ENCODE data around the gene YRDC.

Gene YRDC

GRCh38 chr1:37759451-37759850, 48.6 kb downstream of the YRDC start:
- no peaks in the 10 kb centered on the region for H4K20me1 ChIP-seq (ENCODE audit: insufficient read depth, low read length)

GRCh38 chr1:37755951-37756560, 52.0 kb downstream of the YRDC start:
- no peak for DNase-seq
- no peak for TF ChIP-seq CTCF (IDR thresholded peaks at IDR 0.05; ENCODE audit: low read length)
- TF ChIP-seq EZH2 (optimal IDR thresholded peaks at IDR 0.05; ENCODE audit: low read depth, low read length), result no peak
- no peak for TF ChIP-seq EZH2phosphoT487 (IDR thresholded peaks at IDR 0.05; ENCODE audit: low read length)
- H3F3A ChIP-seq (ENCODE audit: insufficient read depth, low read length), result no peaks in the 10 kb centered on the region
- peaks cover 4% of the 10 kb centered on the region; the same call in 1 of the 2 replicates for H3K4me1 ChIP-seq (ENCODE audit: low read length)
- H3K27me3 ChIP-seq (replicated peaks; ENCODE audit: insufficient read depth, low read length), result peaks cover 29% of the 10 kb centered on the region
- no peak overlapping the region for H3K27ac ChIP-seq (ENCODE audit: low read length)
- no peaks in the 10 kb centered on the region for H3K79me2 ChIP-seq (ENCODE audit: low read length)
- H3K9me3 ChIP-seq (replicated peaks; ENCODE audit: insufficient read depth, low read length), result no peaks in the 10 kb centered on the region
- H3K36me3 ChIP-seq (replicated peaks; ENCODE audit: insufficient read depth, low read length), result no peaks in the 10 kb centered on the region
- H4K20me1 ChIP-seq (ENCODE audit: insufficient read depth, low read length), result no peaks in the 10 kb centered on the region
- no peak overlapping the region for H3K4me2 ChIP-seq (ENCODE audit: low read depth, low read length)
- no peak overlapping the region for H3K9ac ChIP-seq (ENCODE audit: low read length)
- no peak overlapping the region for H2AFZ ChIP-seq (ENCODE audit: low read length)
- H3K9me2 ChIP-seq (replicated peaks; ENCODE audit: insufficient read depth, low read length), result no peaks in the 10 kb centered on the region
- no peak overlapping the region for H3K4me3 ChIP-seq (ENCODE audit: low read length)

More at GRCh38 chr1:37759451-37759850, 48.6 kb downstream of the YRDC start:
- H3K4me3 ChIP-seq (ENCODE audit: low read length), result no peak overlapping the region
- DNase-seq, result no peak
- peaks cover 49% of the 10 kb centered on the region for H3K27me3 ChIP-seq (replicated peaks; ENCODE audit: insufficient read depth, low read length)
- no peaks in the 10 kb centered on the region for H3K36me3 ChIP-seq (replicated peaks; ENCODE audit: insufficient read depth, low read length)
- H3K27ac ChIP-seq (ENCODE audit: low read length), result no peak overlapping the region
- no peaks in the 10 kb centered on the region for H3F3A ChIP-seq (ENCODE audit: insufficient read depth, low read length)
- H2AFZ ChIP-seq (ENCODE audit: low read length), result no peak overlapping the region
- no peaks in the 10 kb centered on the region for H3K9me2 ChIP-seq (replicated peaks; ENCODE audit: insufficient read depth, low read length)
- H3K9ac ChIP-seq (ENCODE audit: low read length), result no peak overlapping the region
- H3K9me3 ChIP-seq (replicated peaks; ENCODE audit: insufficient read depth, low read length), result no peaks in the 10 kb centered on the region
- H3K79me2 ChIP-seq (ENCODE audit: low read length), result no peaks in the 10 kb centered on the region
- no peak for TF ChIP-seq EZH2phosphoT487 (IDR thresholded peaks at IDR 0.05; ENCODE audit: low read length)
- TF ChIP-seq CTCF (IDR thresholded peaks at IDR 0.05; ENCODE audit: low read length), result no peak
- no peak for TF ChIP-seq EZH2 (optimal IDR thresholded peaks at IDR 0.05; ENCODE audit: low read depth, low read length)
- H3K4me2 ChIP-seq (ENCODE audit: low read depth, low read length), result no peak overlapping the region
- H3K4me1 ChIP-seq (ENCODE audit: low read length), result no peaks in the 10 kb centered on the region

GRCh38 chr1:37755290-37755689, 52.7 kb downstream of the YRDC start:
- H3K9ac ChIP-seq (ENCODE audit: low read length), result no peak overlapping the region
- H3K4me2 ChIP-seq (ENCODE audit: low read depth, low read length), result no peak overlapping the region
- H3K9me2 ChIP-seq (replicated peaks; ENCODE audit: insufficient read depth, low read length), result no peaks in the 10 kb centered on the region
- no peak overlapping the region for H3K27ac ChIP-seq (ENCODE audit: low read length)
- no peaks in the 10 kb centered on the region for H3K79me2 ChIP-seq (ENCODE audit: low read length)
- no peaks in the 10 kb centered on the region for H4K20me1 ChIP-seq (ENCODE audit: insufficient read depth, low read length)
- H2AFZ ChIP-seq (ENCODE audit: low read length), result no peak overlapping the region
- DNase-seq, result no peak
- no peaks in the 10 kb centered on the region for H3F3A ChIP-seq (ENCODE audit: insufficient read depth, low read length)
- H3K9me3 ChIP-seq (replicated peaks; ENCODE audit: insufficient read depth, low read length), result no peaks in the 10 kb centered on the region
- TF ChIP-seq EZH2 (optimal IDR thresholded peaks at IDR 0.05; ENCODE audit: low read depth, low read length) (no peak), CTCF (IDR thresholded peaks at IDR 0.05; ENCODE audit: low read length) (no peak), EZH2phosphoT487 (IDR thresholded peaks at IDR 0.05; ENCODE audit: low read length) (no peak)
- H3K36me3 ChIP-seq (replicated peaks; ENCODE audit: insufficient read depth, low read length), result no peaks in the 10 kb centered on the region
- H3K27me3 ChIP-seq (replicated peaks; ENCODE audit: insufficient read depth, low read length), result peaks cover 25% of the 10 kb centered on the region
- no peak overlapping the region for H3K4me3 ChIP-seq (ENCODE audit: low read length)
- peaks cover 4% of the 10 kb centered on the region; the same call in 1 of the 2 replicates for H3K4me1 ChIP-seq (ENCODE audit: low read length)
